ENCODE results near the gene HVCN1.

The HVCN1 gene

GRCh38 chr12:110599334-110599733, 89.6 kb downstream of the HVCN1 start:
- TF ChIP-seq ZFX (IDR thresholded peaks at IDR 0.05; ENCODE audit: borderline replicate concordance) (no peak), CTCF (IDR thresholded peaks at IDR 0.05) (no peak)
- H3K27ac ChIP-seq: no peak overlapping the region

All from 22Rv1 (cell line).